ENCODE results near the gene GABARAP. TPM values are rescaled to one million over a fixed set of nuclear protein-coding genes. Genes with fewer than 3 reads are reported as not detected.
A peak's percentile ranks its signal among the peaks of the same experiment; 100 is the strongest.

Gene GABARAP
- total and polyA plus RNA-seq, 2 of the 13 experiments (the other 11 are each of a cell fraction or from before 2014, with no cell fraction given): 161 to 310 TPM

DNA sequence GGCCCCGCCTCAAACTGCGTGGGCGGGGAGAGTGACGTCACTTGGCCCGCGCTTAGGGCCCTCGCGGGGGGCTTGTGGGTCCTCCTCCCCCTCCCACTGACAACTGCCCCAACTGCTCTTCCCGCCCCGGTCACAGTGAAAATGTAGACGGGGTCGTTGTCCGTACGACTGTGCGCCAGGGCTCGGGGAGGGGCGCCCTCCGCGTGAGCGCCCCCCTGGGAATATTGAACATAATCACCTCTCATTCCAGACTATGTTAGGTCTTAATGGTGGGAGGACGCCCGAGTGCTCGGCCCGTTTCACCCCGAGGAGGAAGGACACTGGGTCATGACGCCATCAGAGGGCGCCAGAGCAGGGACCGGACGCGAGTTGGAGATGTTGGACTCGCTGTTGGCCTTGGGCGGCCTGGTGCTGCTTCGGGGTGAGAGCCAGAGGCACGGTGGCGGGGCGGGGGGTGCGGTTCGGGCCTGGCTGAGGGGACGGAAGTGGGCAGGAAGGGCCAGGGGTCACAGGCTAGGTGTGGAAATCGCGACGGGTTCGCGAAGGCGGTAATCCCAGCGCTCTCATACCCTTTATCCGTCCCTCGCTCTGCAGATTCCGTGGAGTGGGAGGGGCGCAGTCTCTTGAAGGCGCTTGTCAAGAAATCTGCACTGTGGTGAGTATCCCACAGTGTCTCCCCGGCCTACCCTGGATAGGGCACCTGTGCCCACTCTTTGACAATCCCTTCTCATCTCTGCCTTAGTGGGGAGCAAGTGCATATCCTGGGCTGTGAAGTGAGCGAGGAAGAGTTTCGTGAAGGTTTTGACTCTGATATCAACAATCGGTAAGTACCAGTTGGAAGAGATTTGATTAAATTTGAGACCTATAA, 10.2 kb upstream of the GABARAP start, which contains the start of gene ELP5 (continued):
- TF ChIP-seq, protein P1, sequence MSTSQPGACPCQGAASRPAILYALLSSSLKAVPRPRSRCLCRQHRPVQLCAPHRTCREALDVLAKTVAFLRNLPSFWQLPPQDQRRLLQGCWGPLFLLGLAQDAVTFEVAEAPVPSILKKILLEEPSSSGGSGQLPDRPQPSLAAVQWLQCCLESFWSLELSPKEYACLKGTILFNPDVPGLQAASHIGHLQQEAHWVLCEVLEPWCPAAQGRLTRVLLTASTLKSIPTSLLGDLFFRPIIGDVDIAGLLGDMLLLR (CRISPR knock-in tag; IDR thresholded peaks at IDR 0.05): peak; percentile 54
- TF ChIP-seq CC2D1A (CRISPR knock-in tag; IDR thresholded peaks at IDR 0.05) (no peak), SRY (CRISPR knock-in tag; IDR thresholded peaks at IDR 0.05) (peak; percentile 67; the same call in 1 of the 2 replicates), ZBTB2 (CRISPR knock-in tag; IDR thresholded peaks at IDR 0.05; ENCODE audit: low read depth) (peak; percentile 88), RBFOX2 (IDR thresholded peaks at IDR 0.05; ENCODE audit: low read depth, low read length) (peak; percentile 88), ZNF614 (CRISPR knock-in tag; IDR thresholded peaks at IDR 0.05; ENCODE audit: borderline replicate concordance) (0 out of 2 replicates have a peak, but pooled peaks have one; percentile 16), ZNF879 (CRISPR knock-in tag; IDR thresholded peaks at IDR 0.05) (no peak), HNF4G (IDR thresholded peaks at IDR 0.05; ENCODE audit: borderline replicate concordance, low read depth, low read length) (peak; percentile 11; the same call in 1 of the 2 replicates), HNF4G (CRISPR knock-in tag; IDR thresholded peaks at IDR 0.05; ENCODE audit: borderline replicate concordance, low read depth) (no peak), ZBTB43 (CRISPR knock-in tag; conservative IDR thresholded peaks at IDR 0.05) (peak; percentile 67), ZNF136 (CRISPR knock-in tag; IDR thresholded peaks at IDR 0.05; ENCODE audit: low read depth) (0 out of 2 replicates have a peak, but pooled peaks have one; percentile 17), ZNF597 (CRISPR knock-in tag; IDR thresholded peaks at IDR 0.05) (no peak), ZNF496 (CRISPR knock-in tag; IDR thresholded peaks at IDR 0.05; ENCODE audit: insufficient replicate concordance) (no peak), KDM6A (CRISPR knock-in tag; IDR thresholded peaks at IDR 0.05; ENCODE audit: low read depth) (no peak), EP300 (IDR thresholded peaks at IDR 0.05; ENCODE audit: low read depth in 2 of 2, low read length in 2 of 2) (peak in 1 of 2 experiments; percentile 27; a peak in 1 of 4 replicates), EP300 (CRISPR knock-in tag; IDR thresholded peaks at IDR 0.05; ENCODE audit: borderline replicate concordance) (0 out of 2 replicates have a peak, but pooled peaks have one; percentile 23), ONECUT2 (CRISPR knock-in tag; IDR thresholded peaks at IDR 0.05) (no peak), ZNF160 (CRISPR knock-in tag; IDR thresholded peaks at IDR 0.05) (peak; percentile 32; the same call in 1 of the 2 replicates), ZNF749 (CRISPR knock-in tag; IDR thresholded peaks at IDR 0.05; ENCODE audit: borderline replicate concordance) (peak; percentile 91), RXRA (CRISPR knock-in tag; IDR thresholded peaks at IDR 0.05) (peak; percentile 88)
- TF ChIP-seq, protein P2, sequence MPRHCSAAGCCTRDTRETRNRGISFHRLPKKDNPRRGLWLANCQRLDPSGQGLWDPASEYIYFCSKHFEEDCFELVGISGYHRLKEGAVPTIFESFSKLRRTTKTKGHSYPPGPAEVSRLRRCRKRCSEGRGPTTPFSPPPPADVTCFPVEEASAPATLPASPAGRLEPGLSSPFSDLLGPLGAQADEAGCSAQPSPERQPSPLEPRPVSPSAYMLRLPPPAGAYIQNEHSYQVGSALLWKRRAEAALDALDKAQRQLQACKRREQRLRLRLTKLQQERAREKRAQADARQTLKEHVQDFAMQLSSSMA (CRISPR knock-in tag; IDR thresholded peaks at IDR 0.05): no peak
- TF ChIP-seq, protein P3, sequence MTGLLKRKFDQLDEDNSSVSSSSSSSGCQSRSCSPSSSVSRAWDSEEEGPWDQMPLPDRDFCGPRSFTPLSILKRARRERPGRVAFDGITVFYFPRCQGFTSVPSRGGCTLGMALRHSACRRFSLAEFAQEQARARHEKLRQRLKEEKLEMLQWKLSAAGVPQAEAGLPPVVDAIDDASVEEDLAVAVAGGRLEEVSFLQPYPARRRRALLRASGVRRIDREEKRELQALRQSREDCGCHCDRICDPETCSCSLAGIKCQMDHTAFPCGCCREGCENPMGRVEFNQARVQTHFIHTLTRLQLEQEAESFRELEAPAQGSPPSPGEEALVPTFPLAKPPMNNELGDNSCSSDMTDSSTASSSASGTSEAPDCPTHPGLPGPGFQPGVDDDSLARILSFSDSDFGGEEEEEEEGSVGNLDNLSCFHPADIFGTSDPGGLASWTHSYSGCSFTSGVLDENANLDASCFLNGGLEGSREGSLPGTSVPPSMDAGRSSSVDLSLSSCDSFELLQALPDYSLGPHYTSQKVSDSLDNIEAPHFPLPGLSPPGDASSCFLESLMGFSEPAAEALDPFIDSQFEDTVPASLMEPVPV (CRISPR knock-in tag; IDR thresholded peaks at IDR 0.05): 0 out of 2 replicates have a peak, but pooled peaks have one; percentile 8
